CD14-positive monocyte (primary cell): ENCODE data around the gene ANKRD39. TPM values are rescaled to one million over a fixed set of nuclear protein-coding genes. Genes with fewer than 3 reads are reported as not detected.

Source experiments
- DNase-seq, 3 donors: peaks; one replicate each; pipeline ENCODE4 v3.0.0-alpha.2; 2011 to 2022
- H2AFZ ChIP-seq: 2 replicates; pipeline ENCODE4 v1.6.0; 2012; ENCODE audit warnings: mild to moderate bottlenecking, low read depth, low read length, inconsistent platforms; ENCODE audit not compliant: insufficient read depth, poor library complexity, severe bottlenecking
- H3K27ac ChIP-seq, 2 donors: 1 replicate in 1 of 2; 2 replicates in 1 of 2; pipeline ENCODE4 v1.5.1; 2012 to 2013; ENCODE audit warnings: low read length in 2 of 2, control low read depth in 1 of 2, inconsistent platforms in 1 of 2, low read depth in 1 of 2, mild to moderate bottlenecking in 1 of 2
- H3K27me3 ChIP-seq, 2 donors: one replicate each; pipeline versions ENCODE4 v1.6.0 to v1.6.1; 2011 to 2013; ENCODE audit warnings: low read length in 2 of 2; ENCODE audit not compliant: control insufficient read depth in 2 of 2, insufficient read depth in 2 of 2
- H3K36me3 ChIP-seq, 2 donors: replicated peaks in 1 of 2; 1 replicate in 1 of 2; 2 replicates in 1 of 2; pipeline versions ENCODE4 v1.5.1 to v1.6.1; 2012 to 2013; ENCODE audit warnings: low read length in 2 of 2, control low read depth in 1 of 2, inconsistent platforms in 1 of 2, mild to moderate bottlenecking in 1 of 2; ENCODE audit not compliant: insufficient read depth in 2 of 2, control insufficient read depth in 1 of 2
- H3K4me1 ChIP-seq, 2 donors: 1 replicate in 1 of 2; 2 replicates in 1 of 2; pipeline versions ENCODE4 v1.5.1 to v1.6.1; 2012 to 2013; ENCODE audit warnings: low read length in 2 of 2, control low read depth in 1 of 2, inconsistent platforms in 1 of 2, mild to moderate bottlenecking in 1 of 2, moderate library complexity in 1 of 2; ENCODE audit not compliant: insufficient read depth in 2 of 2, control insufficient read depth in 1 of 2
- H3K4me2 ChIP-seq: replicated peaks from 2 replicates; pipeline ENCODE3; 2012; ENCODE audit warnings: low read length, moderate library complexity, mild to moderate bottlenecking; ENCODE audit not compliant: poor library complexity, severe bottlenecking; ENCODE audit errors: extremely low read depth
- H3K4me3 ChIP-seq, 3 experiments: fragments of 200-600 bp in 1 of 3; sonication (generic) in 1 of 3; replicated peaks in 1 of 3; 1 replicate in 2 of 3; 2 replicates in 1 of 3; pipeline ENCODE4 v1.5.1; 2011 to 2013; ENCODE audit warnings: low read length in 3 of 3, mild to moderate bottlenecking in 3 of 3, control low read depth in 2 of 3, low read depth in 2 of 3, inconsistent platforms in 1 of 3, moderate library complexity in 1 of 3
- H3K79me2 ChIP-seq: 2 replicates; pipeline ENCODE4 v1.6.0; 2012; ENCODE audit warnings: mild to moderate bottlenecking, control low read depth, inconsistent platforms, low read length, moderate library complexity; ENCODE audit not compliant: insufficient read depth
- H3K9ac ChIP-seq: 2 replicates; pipeline ENCODE4 v1.6.0; 2017; ENCODE audit warnings: low read length, mild to moderate bottlenecking; ENCODE audit not compliant: insufficient read depth, poor library complexity, severe bottlenecking
- H3K9me3 ChIP-seq, 2 donors: replicated peaks in 1 of 2; 1 replicate in 1 of 2; 2 replicates in 1 of 2; pipeline versions ENCODE4 v1.5.1 to v1.6.1; 2012 to 2013; ENCODE audit warnings: low read length in 2 of 2, control low read depth in 1 of 2; ENCODE audit not compliant: control insufficient read depth in 1 of 2, insufficient read depth in 1 of 2
- H4K20me1 ChIP-seq: 2 replicates; pipeline ENCODE4 v1.6.0; 2012; ENCODE audit warnings: mild to moderate bottlenecking, low read length, control low read depth, moderate library complexity; ENCODE audit not compliant: insufficient read depth
- H3K27ac Mint-ChIP-seq, 7 donors: one replicate each; pipeline ENCODE4 v1.8.0; 2020; ENCODE audit warnings: mild to moderate bottlenecking in 7 of 7, mixed read lengths in 7 of 7, moderate library complexity in 6 of 7, inconsistent platforms in 2 of 7
- H3K27me3 Mint-ChIP-seq, 3 donors: one replicate each; pipeline ENCODE4 v1.8.0; 2021 to 2022; ENCODE audit warnings: low read depth in 3 of 3, mild to moderate bottlenecking in 3 of 3, mixed read lengths in 3 of 3, moderate library complexity in 3 of 3, inconsistent platforms in 1 of 3
- H3K36me3 Mint-ChIP-seq, 2 donors: one replicate each; pipeline ENCODE4 v1.8.0; 2020; ENCODE audit warnings: mixed read lengths in 2 of 2, inconsistent platforms in 1 of 2, mild to moderate bottlenecking in 1 of 2
- H3K4me1 Mint-ChIP-seq: one replicate; pipeline ENCODE4 v1.8.0; 2020; ENCODE audit warnings: mild to moderate bottlenecking, mixed read lengths
- H3K4me3 Mint-ChIP-seq, 2 donors: one replicate each; pipeline ENCODE4 v1.8.0; 2020; ENCODE audit warnings: mild to moderate bottlenecking in 2 of 2, mixed read lengths in 2 of 2, moderate library complexity in 1 of 2
- H3K9me3 Mint-ChIP-seq, 7 donors: one replicate each; pipeline ENCODE4 v1.8.0; 2020 to 2022; ENCODE audit warnings: mixed read lengths in 7 of 7, mild to moderate bottlenecking in 6 of 7, moderate library complexity in 6 of 7, inconsistent platforms in 2 of 7
- WGBS: methylation state at CpG from one replicate; pipeline ENCODE4 v1.1.5; 2013; ENCODE audit warnings: missing lambda C conversion rate; ENCODE audit not compliant: insufficient coverage; 5-methylcytosine and 5-hydroxymethylcytosine counted together
- intact Hi-C, 2 donors: fragments of 100-400 bp; cut with micrococcal nuclease; formaldehyde crosslinking; loops; one replicate each; pipeline versions ENCODE4 v1.15.0 to v1.15.1; 2023
- polyA plus RNA-seq, 3 donors: library from polyadenylated mRNA; depleted of rRNA in 1 of 3; unstranded in 2 of 3; stranded (reverse) in 1 of 3; fragments of 300-500 nt in 2 of 3; fragments of >200 nt in 1 of 3; fragmentation: Illumina TruSeq in 2 of 3; gene quantifications; 1 replicate in 2 of 3; 2 replicates in 1 of 3; pipeline ENCODE4 v1.2.3, GENCODE V29; 2012 to 2021
- small RNA-seq: library from RNA; depleted of rRNA; stranded (forward); fragments of <200 nt; gene quantifications from one replicate; pipeline ENCODE3, GENCODE V24; 2012; ENCODE audit warnings: low read depth; ENCODE audit not compliant: insufficient read length
- TF ChIP-seq, protein P1 (sequence below): fragments of 200-600 bp; IDR thresholded peaks from one replicate; pipeline ENCODE4 v1.8.0; 2022; ENCODE audit warnings: antibody characterized with exemption, mild to moderate bottlenecking

Gene ANKRD39
- polyA plus RNA-seq, 3 donors: 6.2 to 9.7 (median 9.0) TPM

- no peak overlapping the region for H2AFZ ChIP-seq
- no peak overlapping the region for H3K27ac ChIP-seq
- H3K36me3 ChIP-seq: peaks cover 12 to 43% of the 10 kb centered on the region in 2 donors
- WGBS: 92% methylated on average over 13 of the region's 23 CpGs
- no peak overlapping the region for H3K4me3 ChIP-seq
- TF ChIP-seq, protein P1, sequence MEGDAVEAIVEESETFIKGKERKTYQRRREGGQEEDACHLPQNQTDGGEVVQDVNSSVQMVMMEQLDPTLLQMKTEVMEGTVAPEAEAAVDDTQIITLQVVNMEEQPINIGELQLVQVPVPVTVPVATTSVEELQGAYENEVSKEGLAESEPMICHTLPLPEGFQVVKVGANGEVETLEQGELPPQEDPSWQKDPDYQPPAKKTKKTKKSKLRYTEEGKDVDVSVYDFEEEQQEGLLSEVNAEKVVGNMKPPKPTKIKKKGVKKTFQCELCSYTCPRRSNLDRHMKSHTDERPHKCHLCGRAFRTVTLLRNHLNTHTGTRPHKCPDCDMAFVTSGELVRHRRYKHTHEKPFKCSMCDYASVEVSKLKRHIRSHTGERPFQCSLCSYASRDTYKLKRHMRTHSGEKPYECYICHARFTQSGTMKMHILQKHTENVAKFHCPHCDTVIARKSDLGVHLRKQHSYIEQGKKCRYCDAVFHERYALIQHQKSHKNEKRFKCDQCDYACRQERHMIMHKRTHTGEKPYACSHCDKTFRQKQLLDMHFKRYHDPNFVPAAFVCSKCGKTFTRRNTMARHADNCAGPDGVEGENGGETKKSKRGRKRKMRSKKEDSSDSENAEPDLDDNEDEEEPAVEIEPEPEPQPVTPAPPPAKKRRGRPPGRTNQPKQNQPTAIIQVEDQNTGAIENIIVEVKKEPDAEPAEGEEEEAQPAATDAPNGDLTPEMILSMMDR: no peak
- H4K20me1 ChIP-seq: no peaks in the 10 kb centered on the region
- no peaks in the 10 kb centered on the region for H3K27me3 ChIP-seq
- peaks cover 4 to 5% of the 10 kb centered on the region in 2 donors for H3K4me1 ChIP-seq
- no peak overlapping the region for H3K9ac ChIP-seq
- no peaks in the 10 kb centered on the region for H3K4me1 Mint-ChIP-seq
- H3K79me2 ChIP-seq: no peaks in the 10 kb centered on the region
- no peak overlapping the region for H3K4me3 Mint-ChIP-seq
- no peak overlapping the region for H3K27ac Mint-ChIP-seq
- H3K27me3 Mint-ChIP-seq: no peaks in the 10 kb centered on the region
- peaks cover 24 to 33% of the 10 kb centered on the region in 2 donors for H3K36me3 Mint-ChIP-seq
- no peaks in the 10 kb centered on the region for H3K9me3 ChIP-seq
- intact Hi-C loops: no loop called here
- DNase-seq: no peak
- H3K4me2 ChIP-seq: no peak overlapping the region
- H3K9me3 Mint-ChIP-seq: no peaks in the 10 kb centered on the region
Measured at GRCh38 chr2:96798733-96799622, 58.8 kb downstream of the ANKRD39 start.

Small RNAs within 50 kb of the gene (small RNA-seq; reads per million reads assigned to genes)
- not detected for gene MIR3127

Other genes starting within 250 kb of the ANKRD39 start
- 10 to 100 TPM in 1 of 3 donors, 1 to 10 TPM in 2; 2.5 to 25.3 (median 7.2) TPM for gene KANSL3, start 219.7 kb downstream of the ANKRD39 start, polyA plus RNA-seq
- not detected for gene FER1L5, start 215.3 kb downstream of the ANKRD39 start, polyA plus RNA-seq
- 10 to 100 TPM in 2 of 3 donors, 1 to 10 TPM in 1; 7.9 to 22.4 (median 16.6) TPM for gene LMAN2L, start 118.0 kb downstream of the ANKRD39 start, polyA plus RNA-seq
- gene CNNM4, start 97.1 kb downstream of the ANKRD39 start, polyA plus RNA-seq: 1 to 10 TPM; 2.3 to 8.3 (median 2.6) TPM
- gene CNNM3, start 41.7 kb downstream of the ANKRD39 start, polyA plus RNA-seq: 10 to 100 TPM in 1 of 3 donors, 1 to 10 TPM in 2; 1.2 to 12.0 (median 4.9) TPM
- gene ANKRD23, start 14.0 kb downstream of the ANKRD39 start, polyA plus RNA-seq: 1 to 10 TPM in 1 of 3 donors, not detected in 2; 1.4 TPM
- gene SEMA4C, start 12.1 kb upstream of the ANKRD39 start, polyA plus RNA-seq: 1 to 10 TPM in 1 of 3 donors, under 1 TPM in 2; 0.08 to 5.7 (median 0.21) TPM
- gene FAM178B, start 128.6 kb upstream of the ANKRD39 start, polyA plus RNA-seq: not detected
- gene FAHD2B, start 236.9 kb upstream of the ANKRD39 start, polyA plus RNA-seq: under 1 TPM; 0.39 to 0.57 (median 0.40) TPM